Measurements from ENCODE around the gene RNASET2. TPM values are rescaled to one million over a fixed set of nuclear protein-coding genes. Genes with fewer than 3 reads are reported as not detected.

RNASET2 gene
- total and polyA plus RNA-seq, 2 of the 13 experiments (the other 11 are each of a cell fraction or from before 2014, with no cell fraction given) = 44.6 to 597 TPM

GRCh38 chr6:166998256-166999144 lies 42.1 kb upstream of the RNASET2 start (continued):
- TF ChIP-seq ZNF609 (CRISPR knock-in tag; IDR thresholded peaks at IDR 0.05; ENCODE audit: borderline replicate concordance) = no peak
- peak; percentile 96 for TF ChIP-seq E2F5 (CRISPR knock-in tag; conservative IDR thresholded peaks at IDR 0.05)
- TF ChIP-seq ZNF570 (CRISPR knock-in tag; IDR thresholded peaks at IDR 0.05; ENCODE audit: borderline replicate concordance) = no peak
- TF ChIP-seq POGZ (CRISPR knock-in tag; IDR thresholded peaks at IDR 0.05) = no peak
- peak; percentile 19; the same call in 1 of the 2 replicates for TF ChIP-seq ZNF670 (CRISPR knock-in tag; IDR thresholded peaks at IDR 0.05; ENCODE audit: borderline replicate concordance)
- TF ChIP-seq ZNF414 (CRISPR knock-in tag; IDR thresholded peaks at IDR 0.05) = peak; percentile 74
- no peak for TF ChIP-seq KLF13 (CRISPR knock-in tag; IDR thresholded peaks at IDR 0.05)
- TF ChIP-seq SNAPC4 (CRISPR knock-in tag; IDR thresholded peaks at IDR 0.05) = peak; percentile 86
- TF ChIP-seq TSC22D2 (CRISPR knock-in tag; IDR thresholded peaks at IDR 0.05; ENCODE audit: borderline replicate concordance) = no peak
- TF ChIP-seq ZNF564 (CRISPR knock-in tag; IDR thresholded peaks at IDR 0.05) = no peak; the same call in none of the 2 replicates
- peak; percentile 89; the same call in 1 of the 2 replicates for TF ChIP-seq BATF2 (CRISPR knock-in tag; IDR thresholded peaks at IDR 0.05)
- no peak for TF ChIP-seq ATF3 (CRISPR knock-in tag; IDR thresholded peaks at IDR 0.05)
- TF ChIP-seq TEF (CRISPR knock-in tag; IDR thresholded peaks at IDR 0.05) = peak; percentile 5; the same call in 1 of the 2 replicates

All from HepG2 (cell line).